Ishikawa (cell line): ENCODE data around the gene SIPA1.

Source experiments
- CEBPB ChIP-seq: IDR thresholded peaks from 2 replicates; pipeline ENCODE4 v1.6.1; 2012
- CREB1 ChIP-seq: IDR thresholded peaks from 2 replicates; pipeline ENCODE4 v1.6.1; 2012; ENCODE audit warnings: low read depth
- EGR1 ChIP-seq: IDR thresholded peaks from 2 replicates; pipeline ENCODE4 v1.6.1; 2012
- EP300 ChIP-seq: IDR thresholded peaks from 2 replicates; pipeline ENCODE4 v1.6.1; 2012; ENCODE audit warnings: borderline replicate concordance
- FOXM1 ChIP-seq: IDR thresholded peaks from 2 replicates; pipeline ENCODE4 v1.6.1; 2012; ENCODE audit warnings: low read depth, borderline replicate concordance
- MAX ChIP-seq: IDR thresholded peaks from 2 replicates; pipeline ENCODE4 v1.6.1; 2012
- NFIC ChIP-seq: IDR thresholded peaks from 2 replicates; pipeline ENCODE4 v1.6.1; 2012
- RAD21 ChIP-seq: IDR thresholded peaks from 2 replicates; pipeline ENCODE4 v1.6.1; 2012; ENCODE audit warnings: low read depth
- TAF1 ChIP-seq: IDR thresholded peaks from 2 replicates; pipeline ENCODE4 v1.6.1; 2012; ENCODE audit warnings: low read depth, mild to moderate bottlenecking
- TCF12 ChIP-seq: IDR thresholded peaks from 2 replicates; pipeline ENCODE4 v1.6.1; 2012; ENCODE audit warnings: low read depth
- TEAD4 ChIP-seq: IDR thresholded peaks from 2 replicates; pipeline ENCODE4 v1.6.1; 2012
- USF1 ChIP-seq: IDR thresholded peaks from 2 replicates; pipeline ENCODE4 v1.6.1; 2012
- YY1 ChIP-seq: IDR thresholded peaks from 2 replicates; pipeline ENCODE4 v1.6.1; 2012; ENCODE audit warnings: low read depth
- ZBTB7A ChIP-seq: IDR thresholded peaks from 2 replicates; pipeline ENCODE4 v1.6.1; 2012; ENCODE audit warnings: low read depth
- TF ChIP-seq, protein P1 (sequence below): IDR thresholded peaks from 2 replicates; pipeline ENCODE4 v1.6.1; 2012; ENCODE audit warnings: low read depth, mild to moderate bottlenecking

Gene SIPA1

GRCh38 chr11:65611028-65611757 lies 26.7 kb upstream of the SIPA1 start:
- TF ChIP-seq NFIC, result no peak

- no peak for TF ChIP-seq RAD21
- TF ChIP-seq CREB1, result no peak
- no peak for TF ChIP-seq USF1
- TF ChIP-seq EP300, result no peak
- no peak for TF ChIP-seq FOXM1
- no peak for TF ChIP-seq CEBPB
- no peak for TF ChIP-seq TAF1
- TF ChIP-seq ZBTB7A, result no peak
- no peak for TF ChIP-seq MAX
- TF ChIP-seq, protein P1, sequence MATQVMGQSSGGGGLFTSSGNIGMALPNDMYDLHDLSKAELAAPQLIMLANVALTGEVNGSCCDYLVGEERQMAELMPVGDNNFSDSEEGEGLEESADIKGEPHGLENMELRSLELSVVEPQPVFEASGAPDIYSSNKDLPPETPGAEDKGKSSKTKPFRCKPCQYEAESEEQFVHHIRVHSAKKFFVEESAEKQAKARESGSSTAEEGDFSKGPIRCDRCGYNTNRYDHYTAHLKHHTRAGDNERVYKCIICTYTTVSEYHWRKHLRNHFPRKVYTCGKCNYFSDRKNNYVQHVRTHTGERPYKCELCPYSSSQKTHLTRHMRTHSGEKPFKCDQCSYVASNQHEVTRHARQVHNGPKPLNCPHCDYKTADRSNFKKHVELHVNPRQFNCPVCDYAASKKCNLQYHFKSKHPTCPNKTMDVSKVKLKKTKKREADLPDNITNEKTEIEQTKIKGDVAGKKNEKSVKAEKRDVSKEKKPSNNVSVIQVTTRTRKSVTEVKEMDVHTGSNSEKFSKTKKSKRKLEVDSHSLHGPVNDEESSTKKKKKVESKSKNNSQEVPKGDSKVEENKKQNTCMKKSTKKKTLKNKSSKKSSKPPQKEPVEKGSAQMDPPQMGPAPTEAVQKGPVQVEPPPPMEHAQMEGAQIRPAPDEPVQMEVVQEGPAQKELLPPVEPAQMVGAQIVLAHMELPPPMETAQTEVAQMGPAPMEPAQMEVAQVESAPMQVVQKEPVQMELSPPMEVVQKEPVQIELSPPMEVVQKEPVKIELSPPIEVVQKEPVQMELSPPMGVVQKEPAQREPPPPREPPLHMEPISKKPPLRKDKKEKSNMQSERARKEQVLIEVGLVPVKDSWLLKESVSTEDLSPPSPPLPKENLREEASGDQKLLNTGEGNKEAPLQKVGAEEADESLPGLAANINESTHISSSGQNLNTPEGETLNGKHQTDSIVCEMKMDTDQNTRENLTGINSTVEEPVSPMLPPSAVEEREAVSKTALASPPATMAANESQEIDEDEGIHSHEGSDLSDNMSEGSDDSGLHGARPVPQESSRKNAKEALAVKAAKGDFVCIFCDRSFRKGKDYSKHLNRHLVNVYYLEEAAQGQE, result no peak
- no peak for TF ChIP-seq TCF12
- TF ChIP-seq NFIC, result no peak
Measured at GRCh38 chr11:65611758-65612603, 25.9 kb upstream of the SIPA1 start.

DNA sequence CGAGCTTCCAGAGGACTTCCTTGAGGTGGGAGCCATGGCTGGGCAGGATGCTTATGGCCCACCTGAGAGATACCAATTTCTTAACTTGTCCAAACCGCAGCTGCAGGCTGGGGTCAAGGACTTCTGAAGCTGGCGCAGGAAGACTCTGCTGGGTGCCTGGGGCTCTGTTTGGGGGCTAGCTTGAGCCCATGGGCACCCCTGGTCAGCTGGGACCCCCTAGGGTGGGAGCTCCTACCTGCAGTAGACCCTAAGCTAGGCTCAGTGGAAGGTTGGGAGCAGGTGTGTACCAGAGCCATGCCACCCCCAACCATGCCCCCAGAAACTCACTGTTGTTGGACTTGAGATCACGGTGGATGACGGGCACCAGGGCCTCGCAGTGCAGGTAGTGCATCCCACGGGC lies 25.2 kb upstream of the SIPA1 start:
- TF ChIP-seq TEAD4 (no peak), CREB1 (no peak), EP300 (no peak), ZBTB7A (no peak), RAD21 (no peak), TAF1 (no peak), NFIC (no peak), USF1 (no peak), TCF12 (no peak), CEBPB (no peak), YY1 (no peak), MAX (no peak), EGR1 (no peak), FOXM1 (no peak)
- TF ChIP-seq, protein P1, result no peak

GRCh38 chr11:65613091-65613928 lies 24.6 kb upstream of the SIPA1 start:
- TF ChIP-seq TCF12 (no peak), USF1 (no peak), ZBTB7A (no peak), NFIC (no peak), YY1 (no peak), CEBPB (no peak)
